Astrocyte (in vitro differentiated cells and primary cell): ENCODE measurements around the gene NACA2. TPM values are rescaled to one million over a fixed set of nuclear protein-coding genes. Genes with fewer than 3 reads are reported as not detected.

Experiments used
- DNase-seq: peaks from one replicate; pipeline ENCODE4 v3.0.0-alpha.2; 2010; ENCODE audit warnings: low read depth
- FAIRE-seq: peaks from 2 replicates; lab custom pipeline; 2011; peaks lifted over from hg19 to GRCh38; lab: Jason Lieb, UNC
- H2AFZ ChIP-seq: 2 replicates; pipeline ENCODE4 v1.6.0; 2012; ENCODE audit warnings: low read depth, low read length, inconsistent platforms
- H3K27ac ChIP-seq: 2 replicates; pipeline ENCODE4 v1.5.1; 2011; ENCODE audit warnings: low read depth, low read length, inconsistent platforms
- H3K27me3 ChIP-seq: 2 replicates; pipeline ENCODE4 v1.6.0; 2011; ENCODE audit warnings: low read length, inconsistent platforms; ENCODE audit not compliant: insufficient read depth
- H3K36me3 ChIP-seq: 2 replicates; pipeline ENCODE4 v1.5.1; 2011; ENCODE audit warnings: low read length, inconsistent platforms; ENCODE audit not compliant: insufficient read depth
- H3K4me1 ChIP-seq: 2 replicates; pipeline ENCODE4 v1.5.1; 2011; ENCODE audit warnings: low read length, inconsistent platforms; ENCODE audit not compliant: insufficient read depth
- H3K4me2 ChIP-seq: 2 replicates; pipeline ENCODE4 v1.6.0; 2012; ENCODE audit warnings: low read length, inconsistent platforms
- H3K4me3 ChIP-seq: 2 replicates; pipeline ENCODE4 v1.5.1; 2011; ENCODE audit warnings: low read depth, mild to moderate bottlenecking, low read length, inconsistent platforms; ENCODE audit not compliant: insufficient read depth
- H3K79me2 ChIP-seq: 2 replicates; pipeline ENCODE4 v1.6.0; 2012; ENCODE audit warnings: mild to moderate bottlenecking, low read length, inconsistent platforms; ENCODE audit not compliant: insufficient read depth
- H3K9ac ChIP-seq: 2 replicates; pipeline ENCODE4 v1.6.0; 2012; ENCODE audit warnings: mild to moderate bottlenecking, low read length, inconsistent platforms
- H3K9me3 ChIP-seq: 2 replicates; pipeline ENCODE4 v1.5.1; 2012; ENCODE audit warnings: low read depth, mild to moderate bottlenecking, low read length, inconsistent platforms; ENCODE audit not compliant: insufficient read depth
- H4K20me1 ChIP-seq: 2 replicates; pipeline ENCODE4 v1.6.0; 2012; ENCODE audit warnings: low read length, inconsistent platforms; ENCODE audit not compliant: insufficient read depth
- H3K27ac Mint-ChIP-seq: one replicate; pipeline ENCODE4 v1.8.0; 2021; ENCODE audit warnings: mild to moderate bottlenecking, mixed read lengths; ENCODE audit not compliant: unreplicated experiment
- H3K27me3 Mint-ChIP-seq: one replicate; pipeline ENCODE4 v1.8.0; 2021; ENCODE audit warnings: low read depth, mixed read lengths; ENCODE audit not compliant: unreplicated experiment
- H3K36me3 Mint-ChIP-seq: one replicate; pipeline ENCODE4 v1.8.0; 2021; ENCODE audit warnings: low read depth, mixed read lengths; ENCODE audit not compliant: unreplicated experiment
- H3K4me1 Mint-ChIP-seq: one replicate; pipeline ENCODE4 v1.8.0; 2021; ENCODE audit warnings: low read depth, mixed read lengths; ENCODE audit not compliant: unreplicated experiment
- H3K4me3 Mint-ChIP-seq: one replicate; pipeline ENCODE4 v1.8.0; 2021; ENCODE audit warnings: mild to moderate bottlenecking, moderate library complexity, mixed read lengths; ENCODE audit not compliant: unreplicated experiment
- H3K9me3 Mint-ChIP-seq: one replicate; pipeline ENCODE4 v1.8.0; 2021; ENCODE audit warnings: mild to moderate bottlenecking, mixed read lengths; ENCODE audit not compliant: unreplicated experiment
- EZH2 ChIP-seq: IDR thresholded peaks from 2 replicates; pipeline ENCODE4 v1.6.1; 2012; ENCODE audit warnings: mild to moderate bottlenecking, low read length, inconsistent platforms; ENCODE audit not compliant: insufficient read depth
- total RNA-seq: library from RNA; stranded (reverse); gene quantifications from 2 replicates; pipeline ENCODE4 v1.2.1, GENCODE V29; 2021
- TF ChIP-seq, protein P1 (sequence below): IDR thresholded peaks from 2 replicates; pipeline ENCODE4 v1.5.1; 2011; ENCODE audit warnings: low read depth, mild to moderate bottlenecking, inconsistent platforms, low read length, moderate library complexity; ENCODE audit not compliant: insufficient read depth

NACA2 gene
- total RNA-seq, 1 donor from 2014 or later = not detected

DNA sequence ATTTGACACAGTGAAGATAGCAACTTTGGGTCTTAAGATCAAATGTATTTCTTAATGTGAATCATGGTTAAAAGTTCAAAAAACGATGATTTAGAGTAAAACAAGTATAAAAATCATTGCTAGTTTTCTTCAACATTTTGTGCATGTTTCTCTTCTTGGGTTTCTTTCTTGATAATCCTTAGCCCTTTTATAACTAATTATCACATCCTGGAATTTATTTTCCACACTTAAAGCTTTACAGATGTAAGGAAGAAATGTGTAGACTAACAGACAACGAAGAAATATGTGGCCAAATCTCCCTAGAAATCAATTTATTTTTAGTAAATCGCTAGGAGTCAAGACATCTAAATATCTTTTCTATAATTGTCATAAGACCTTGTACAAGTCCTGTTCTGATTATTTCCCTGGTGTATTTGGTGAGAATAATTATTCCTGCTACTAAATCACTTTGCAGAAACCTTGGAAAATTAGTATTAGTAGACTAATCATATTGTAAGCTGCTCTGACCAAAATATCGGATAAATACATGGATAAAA lies 4.9 kb downstream of the NACA2 start:
- no peak overlapping the region for H3K4me3 Mint-ChIP-seq
- H3K9me3 Mint-ChIP-seq = no peaks in the 10 kb centered on the region
- Histone ChIP-seq H3K36me3 (no peaks in the 10 kb centered on the region), H3K9me3 (no peaks in the 10 kb centered on the region), H2AFZ (no peak overlapping the region), H3K27me3 (peaks cover 9% of the 10 kb centered on the region), H3K79me2 (no peaks in the 10 kb centered on the region), H3K4me3 (no peak overlapping the region), H4K20me1 (no peaks in the 10 kb centered on the region), H3K4me2 (no peak overlapping the region), H3K9ac (no peak overlapping the region), H3K4me1 (no peaks in the 10 kb centered on the region), H3K27ac (no peak overlapping the region)
- no peak overlapping the region for H3K27ac Mint-ChIP-seq
- H3K4me1 Mint-ChIP-seq = no peaks in the 10 kb centered on the region
- no peaks in the 10 kb centered on the region for H3K36me3 Mint-ChIP-seq
- FAIRE-seq = no peak
- TF ChIP-seq, protein P1, sequence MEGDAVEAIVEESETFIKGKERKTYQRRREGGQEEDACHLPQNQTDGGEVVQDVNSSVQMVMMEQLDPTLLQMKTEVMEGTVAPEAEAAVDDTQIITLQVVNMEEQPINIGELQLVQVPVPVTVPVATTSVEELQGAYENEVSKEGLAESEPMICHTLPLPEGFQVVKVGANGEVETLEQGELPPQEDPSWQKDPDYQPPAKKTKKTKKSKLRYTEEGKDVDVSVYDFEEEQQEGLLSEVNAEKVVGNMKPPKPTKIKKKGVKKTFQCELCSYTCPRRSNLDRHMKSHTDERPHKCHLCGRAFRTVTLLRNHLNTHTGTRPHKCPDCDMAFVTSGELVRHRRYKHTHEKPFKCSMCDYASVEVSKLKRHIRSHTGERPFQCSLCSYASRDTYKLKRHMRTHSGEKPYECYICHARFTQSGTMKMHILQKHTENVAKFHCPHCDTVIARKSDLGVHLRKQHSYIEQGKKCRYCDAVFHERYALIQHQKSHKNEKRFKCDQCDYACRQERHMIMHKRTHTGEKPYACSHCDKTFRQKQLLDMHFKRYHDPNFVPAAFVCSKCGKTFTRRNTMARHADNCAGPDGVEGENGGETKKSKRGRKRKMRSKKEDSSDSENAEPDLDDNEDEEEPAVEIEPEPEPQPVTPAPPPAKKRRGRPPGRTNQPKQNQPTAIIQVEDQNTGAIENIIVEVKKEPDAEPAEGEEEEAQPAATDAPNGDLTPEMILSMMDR = no peak
- no peak for TF ChIP-seq EZH2
- DNase-seq = no peak
- peaks cover 3% of the 10 kb centered on the region for H3K27me3 Mint-ChIP-seq

DNA sequence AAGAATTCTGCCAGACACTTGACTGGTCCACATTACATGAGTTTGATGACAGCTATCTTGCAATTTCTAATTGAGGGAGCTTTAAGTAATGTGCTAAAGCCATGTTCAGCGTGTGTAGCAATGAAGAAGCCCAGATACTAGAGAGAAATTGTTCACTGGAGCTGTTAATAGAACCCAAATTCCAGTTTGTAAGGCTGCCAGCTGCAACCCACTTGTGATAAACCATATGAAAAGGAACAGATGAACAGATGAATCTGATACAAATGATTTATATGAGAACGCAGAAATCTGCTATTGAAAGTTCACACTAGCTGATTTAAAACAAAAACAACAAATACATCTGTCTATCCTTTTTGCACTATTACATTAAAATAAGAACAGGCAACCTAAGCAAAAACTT lies 6.2 kb downstream of the NACA2 start:
- Mint-ChIP-seq H3K4me1 (no peaks in the 10 kb centered on the region), H3K27me3 (peaks cover 6% of the 10 kb centered on the region), H3K9me3 (no peaks in the 10 kb centered on the region), H3K36me3 (no peaks in the 10 kb centered on the region), H3K4me3 (no peak overlapping the region), H3K27ac (no peak overlapping the region)
- no peak for DNase-seq
- Histone ChIP-seq H3K79me2 (no peaks in the 10 kb centered on the region), H3K27ac (no peak overlapping the region), H2AFZ (no peak overlapping the region), H3K4me2 (no peak overlapping the region), H4K20me1 (no peaks in the 10 kb centered on the region), H3K9me3 (no peaks in the 10 kb centered on the region), H3K9ac (no peak overlapping the region), H3K4me1 (no peaks in the 10 kb centered on the region), H3K36me3 (no peaks in the 10 kb centered on the region), H3K27me3 (peaks cover 11% of the 10 kb centered on the region), H3K4me3 (no peak overlapping the region)
- no peak for FAIRE-seq
- no peak for TF ChIP-seq EZH2
- TF ChIP-seq, protein P1 = no peak

DNA sequence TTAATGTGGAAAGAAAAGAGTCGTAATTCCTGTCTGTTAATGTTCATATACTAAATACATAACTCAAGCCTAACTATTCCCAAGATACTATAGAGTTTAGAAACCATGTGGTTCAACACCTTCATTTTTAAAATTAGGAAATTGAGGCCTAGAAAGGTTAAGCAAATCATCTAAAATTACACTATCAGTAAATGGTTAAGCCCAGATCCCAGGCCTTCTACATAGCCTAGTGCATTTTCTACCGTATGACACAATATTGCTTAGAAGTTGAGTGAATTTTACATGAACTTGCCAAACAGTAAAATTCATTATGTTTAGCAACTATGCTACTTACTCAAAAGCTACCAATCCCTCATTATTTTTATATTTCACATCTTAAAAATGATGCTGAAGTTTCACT lies 6.8 kb downstream of the NACA2 start:
- TF ChIP-seq, protein P1 = no peak
- TF ChIP-seq EZH2 = no peak
- no peak overlapping the region for H3K27ac ChIP-seq
- Mint-ChIP-seq H3K36me3 (no peaks in the 10 kb centered on the region), H3K9me3 (no peaks in the 10 kb centered on the region), H3K4me1 (no peaks in the 10 kb centered on the region), H3K27ac (no peak overlapping the region), H3K4me3 (no peak overlapping the region), H3K27me3 (peaks cover 8% of the 10 kb centered on the region)
- FAIRE-seq (no peak), DNase-seq (no peak)
- H4K20me1 ChIP-seq = no peaks in the 10 kb centered on the region
- H3K27me3 ChIP-seq = peaks cover 11% of the 10 kb centered on the region
- H3K4me2 ChIP-seq = no peak overlapping the region
- H3K9ac ChIP-seq = no peak overlapping the region
- H2AFZ ChIP-seq = no peak overlapping the region
- no peaks in the 10 kb centered on the region for H3K79me2 ChIP-seq
- no peaks in the 10 kb centered on the region for H3K9me3 ChIP-seq
- H3K4me3 ChIP-seq = no peak overlapping the region
- no peaks in the 10 kb centered on the region for H3K4me1 ChIP-seq
- H3K36me3 ChIP-seq = no peaks in the 10 kb centered on the region
